Measurements from ENCODE around the gene IARS2.
A peak's percentile ranks its signal among the peaks of the same experiment; 100 is the strongest.
"Not testable (repeated sequence)": the region's sequence is repeated elsewhere in the genome, so short reads cannot be mapped to it uniquely, and the experiment has no call there.

IARS2 gene

DNA sequence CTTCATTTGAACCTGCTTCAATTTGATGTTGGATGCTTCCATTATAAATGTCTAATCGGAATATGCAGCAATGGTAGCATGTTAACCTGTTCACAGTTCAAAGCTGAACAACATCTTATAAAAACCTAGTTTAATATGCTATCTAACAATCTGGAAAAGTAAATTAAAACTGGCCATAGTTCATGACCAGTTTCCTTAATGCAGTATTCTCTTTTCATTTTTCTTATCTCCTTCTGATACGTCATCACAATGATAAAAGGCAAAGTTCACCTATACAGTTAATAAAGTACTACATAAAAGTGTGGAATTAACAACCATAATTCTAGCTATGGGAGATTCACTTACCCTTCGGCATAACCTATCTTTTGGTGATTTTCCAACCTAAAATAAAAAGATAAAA, 65.1 kb downstream of the IARS2 start:
- no peak for DNase-seq
- intact Hi-C loops (cut with DNase I), result no loop called here

- DNase-seq, result no peak
- intact Hi-C loops (cut with DNase I), result no loop called here
These were observed 66.1 kb downstream of the IARS2 start for GRCh38 chr1:220160027-220160426.

DNA sequence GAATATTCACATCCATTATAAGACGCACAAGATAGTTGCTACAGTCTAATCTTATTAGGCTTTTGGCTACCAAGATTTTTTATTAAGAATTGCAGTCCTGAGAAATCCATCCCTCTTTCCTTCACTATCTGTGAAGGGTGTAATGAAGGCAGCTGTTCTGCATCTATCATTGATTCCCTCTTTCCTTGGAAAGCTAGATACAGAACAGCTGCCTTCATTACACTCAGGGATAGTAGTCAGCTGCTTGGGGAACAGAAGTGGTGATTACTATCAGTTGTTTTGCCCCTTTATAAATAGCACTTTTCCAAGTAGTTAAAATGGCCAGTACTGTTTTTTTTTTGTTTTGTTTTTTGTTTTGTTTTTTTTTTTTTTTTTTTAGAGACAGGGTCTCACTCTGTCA, 70.2 kb downstream of the IARS2 start:
- DNase-seq, result no peak
- intact Hi-C loops (cut with DNase I), result no loop called here

- no peak for DNase-seq
- intact Hi-C loops (cut with DNase I), result no loop called here
These were observed 70.6 kb downstream of the IARS2 start for GRCh38 chr1:220164517-220164916.

DNA sequence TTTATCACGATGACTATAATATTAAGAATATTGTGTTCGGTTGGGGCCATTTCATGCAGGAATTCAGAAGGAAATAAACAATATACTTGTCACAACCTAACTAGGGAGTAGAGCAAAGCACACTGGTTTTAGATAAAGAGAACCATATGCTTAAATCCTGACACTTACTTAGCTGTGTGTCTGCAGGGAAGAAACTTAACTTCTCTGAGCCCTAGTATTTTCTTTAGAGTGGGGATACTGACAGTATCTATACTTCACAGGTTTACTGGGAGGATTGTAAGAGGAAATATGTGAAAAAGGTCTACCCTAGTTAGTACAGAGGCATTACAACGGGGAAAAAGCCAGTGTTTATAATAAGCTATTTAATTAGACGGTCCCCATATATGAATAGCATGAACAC, 72.9 kb downstream of the IARS2 start:
- intact Hi-C loops (cut with DNase I), result no loop called here
- DNase-seq, result no peak

DNA sequence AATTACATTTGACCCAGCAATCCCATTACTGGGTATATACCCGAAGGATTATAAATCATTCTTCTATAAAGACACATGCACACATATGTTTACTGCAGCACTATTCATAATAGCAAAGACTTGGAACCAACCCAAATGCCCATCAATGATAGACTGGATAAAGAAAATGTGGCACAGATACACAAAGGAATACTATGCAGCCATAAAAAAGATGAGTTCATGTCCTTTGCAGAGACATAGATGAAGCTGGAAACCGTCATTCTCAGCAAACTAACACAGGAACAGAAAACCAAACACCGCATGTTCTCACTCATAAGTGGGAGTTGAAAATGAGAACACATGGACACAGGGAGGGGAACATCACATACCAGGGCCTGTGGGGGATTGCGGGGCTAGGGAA, 76.0 kb downstream of the IARS2 start:
- DNase-seq; intact Hi-C loops (cut with DNase I): not testable (repeated sequence)

DNA sequence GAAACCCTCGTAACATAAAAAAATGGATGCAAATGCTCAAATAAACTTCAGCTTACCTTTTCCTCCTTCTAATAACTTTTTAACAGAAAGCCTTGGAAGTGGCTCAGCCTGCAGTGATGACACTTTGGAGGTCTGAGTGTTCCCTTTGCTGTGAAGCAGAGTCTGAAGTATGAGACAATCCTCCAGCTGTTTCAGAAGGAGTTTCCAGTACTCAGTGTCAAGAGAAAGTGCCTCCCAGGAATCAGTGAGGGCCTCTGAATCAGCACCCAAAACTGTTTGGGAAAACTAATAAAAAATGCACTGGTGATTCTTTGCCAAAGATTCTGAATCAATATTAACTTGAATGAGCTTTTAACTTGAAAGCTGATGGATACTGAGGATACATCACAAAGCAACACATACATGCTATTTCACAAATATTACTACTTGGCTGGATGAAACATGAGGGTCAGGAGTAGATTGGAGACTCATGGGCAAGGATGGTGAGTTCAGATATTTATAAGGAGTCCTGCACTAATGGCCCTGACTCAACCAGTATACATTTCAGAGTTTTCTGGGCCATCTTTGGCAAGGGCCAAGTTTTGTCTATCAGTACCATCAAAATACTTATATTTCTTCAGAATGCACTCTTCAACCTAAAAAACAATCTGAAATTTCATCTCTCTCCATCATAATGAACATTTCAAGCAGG, 77.0 kb downstream of the IARS2 start:
- intact Hi-C loops (cut with DNase I), result no loop called here
- no peak for DNase-seq

- intact Hi-C loops (cut with DNase I), result no loop called here
- DNase-seq, result peak in 1 of 10 donors; percentile 45
These were observed 82.6 kb downstream of the IARS2 start for GRCh38 chr1:220176540-220176939.

- intact Hi-C loops (cut with DNase I), result loop anchor here (10.0 kb wide), 1 partner anchor 593 kb away; no protein-coding TSS in a partner anchor
- no peak for DNase-seq
These were observed 88.2 kb downstream of the IARS2 start for GRCh38 chr1:220182111-220182510.

DNA sequence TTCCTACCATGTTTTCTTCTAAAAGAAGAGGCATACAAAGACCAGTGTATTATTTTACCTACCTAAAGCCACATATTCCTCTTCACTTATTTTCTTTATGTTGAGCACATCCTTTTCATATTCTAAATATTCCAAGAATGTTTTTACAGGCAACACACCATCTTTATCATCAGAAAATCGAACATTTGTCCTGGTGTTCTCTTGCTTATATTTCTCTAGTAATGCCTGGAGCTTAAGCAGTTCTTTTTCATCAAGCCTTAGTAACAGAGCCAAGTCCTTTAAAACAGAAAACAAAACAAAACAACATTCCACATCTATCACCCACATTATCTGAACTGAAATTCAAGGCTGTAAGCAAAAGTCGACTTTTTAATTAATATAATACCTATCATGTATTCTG, 88.7 kb downstream of the IARS2 start:
- DNase-seq, result no peak
- intact Hi-C loops (cut with DNase I), result loop anchor here (10.0 kb wide), 1 partner anchor 592 kb away; no protein-coding TSS in a partner anchor

GRCh38 chr1:220184506-220184905, 90.6 kb downstream of the IARS2 start:
- DNase-seq, result no peak
- intact Hi-C loops (cut with DNase I), result loop anchor here (10.0 kb wide), 1 partner anchor 590 kb away; no protein-coding TSS in a partner anchor

DNA sequence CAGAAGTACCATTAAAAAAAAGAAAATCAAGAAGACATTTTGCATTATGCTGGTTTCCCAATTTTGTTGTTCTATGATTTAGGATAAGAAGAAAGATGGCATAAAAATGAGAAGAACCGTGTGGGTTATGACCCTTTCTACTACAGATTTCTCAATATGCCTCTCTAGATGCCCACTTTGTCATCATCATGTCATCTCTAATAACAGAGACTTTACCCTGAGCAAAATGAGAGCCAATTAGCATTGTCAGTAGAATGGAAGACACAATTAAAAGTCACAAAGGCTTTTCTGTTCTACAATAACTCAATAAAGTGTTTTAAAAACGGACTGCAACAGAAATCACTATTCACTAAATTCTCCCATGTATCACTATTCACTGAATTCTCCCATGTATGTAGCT, 92.8 kb downstream of the IARS2 start:
- intact Hi-C loops (cut with DNase I), result loop anchor here (10.0 kb wide), 1 partner anchor 588 kb away; no protein-coding TSS in a partner anchor
- no peak for DNase-seq

DNA sequence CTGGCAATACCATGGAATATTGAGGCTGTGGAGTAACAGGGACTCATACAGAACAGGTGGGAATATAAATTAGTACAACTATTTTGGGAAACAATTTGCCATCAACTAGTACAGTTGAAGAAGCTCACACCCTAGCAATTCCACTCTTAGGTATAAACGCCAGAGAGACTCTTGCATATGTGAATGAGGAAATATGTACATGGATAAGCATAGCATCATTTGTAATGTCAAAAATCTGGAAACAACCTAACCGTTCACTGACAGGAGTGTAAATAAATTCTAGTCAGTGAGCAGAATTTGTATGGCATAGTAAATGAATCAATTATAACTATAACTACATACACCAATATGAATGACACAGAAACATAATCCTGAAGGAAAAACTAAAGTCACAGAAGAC, 94.6 kb downstream of the IARS2 start:
- intact Hi-C loops (cut with DNase I), result loop anchor here (10.0 kb wide), 1 partner anchor 586 kb away; no protein-coding TSS in a partner anchor
- no peak for DNase-seq

GRCh38 chr1:220189750-220190347, 95.9 kb downstream of the IARS2 start:
- intact Hi-C loops (cut with DNase I), result loop anchor here (10.0 kb wide), 1 partner anchor 585 kb away; no protein-coding TSS in a partner anchor
- DNase-seq, result no peak

DNA sequence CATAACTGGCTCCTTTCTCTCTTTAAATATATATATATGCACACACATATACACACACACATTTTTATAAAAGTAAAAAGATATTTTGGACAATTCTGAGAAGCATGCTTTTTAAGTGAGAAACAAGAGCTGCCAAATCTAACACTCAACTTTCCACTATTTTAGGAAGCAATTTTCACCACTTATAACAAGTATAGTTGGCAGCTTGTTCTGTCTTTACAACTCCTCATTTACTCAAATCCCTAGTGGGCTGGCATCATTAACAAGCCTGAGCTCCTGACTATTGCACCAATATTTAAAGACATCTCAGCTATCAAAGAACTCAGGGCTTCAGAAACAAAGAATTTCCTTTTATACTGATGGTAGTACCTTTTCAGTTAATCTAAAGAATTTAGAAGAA, 101.8 kb downstream of the IARS2 start:
- intact Hi-C loops (cut with DNase I), result no loop called here

More for the DNA sequence above, 101.8 kb downstream of the IARS2 start:
- DNase-seq, result no peak
